Measurements from ENCODE around the gene KLK4.

KLK4 gene

DNA sequence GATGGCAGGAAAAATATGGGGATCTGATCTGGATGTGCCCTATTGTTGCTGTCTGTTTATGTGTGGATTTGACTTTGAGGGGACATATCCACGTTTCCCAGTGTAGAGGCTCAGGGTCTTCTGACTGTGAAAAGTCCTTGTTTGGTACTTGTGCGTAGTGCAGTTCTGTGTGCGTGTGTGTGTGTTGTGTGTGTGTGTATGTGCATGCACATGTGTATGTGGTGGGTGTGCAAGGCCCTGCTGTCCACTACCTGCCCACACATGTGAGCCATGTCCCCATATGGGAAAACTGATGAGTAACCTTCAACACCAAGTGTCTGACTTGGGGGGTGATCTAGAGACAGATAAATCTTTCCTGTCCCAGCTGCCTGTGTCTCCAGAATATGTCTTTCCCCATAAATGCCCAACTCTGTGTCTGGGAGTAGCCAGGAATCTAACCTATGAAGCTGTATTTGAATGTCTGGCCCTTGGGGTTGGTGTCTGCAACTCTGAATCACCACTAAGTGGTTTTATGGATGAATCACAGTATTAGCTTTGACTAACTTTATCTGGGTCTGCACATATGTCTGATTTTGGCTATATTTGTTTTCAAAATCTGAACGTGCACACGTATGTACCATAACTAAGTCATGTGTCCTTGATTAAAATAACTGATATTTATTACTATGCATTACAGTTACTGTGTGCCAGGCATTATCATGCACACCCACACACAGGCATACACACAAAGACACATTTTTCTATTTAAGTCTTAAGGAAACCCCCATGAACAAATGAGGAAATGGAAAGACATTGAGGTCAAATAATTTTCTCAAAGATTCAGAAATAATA is 20.6 kb downstream of the KLK4 start:
- FAIRE-seq: peak; percentile 87
- DNase-seq (ENCODE audit: insufficient read length, low spot score): no peak
- TF ChIP-seq POU2F2 (IDR thresholded peaks at IDR 0.05; ENCODE audit: low read depth, low read length): no peak
- peak; percentile 89 for TF ChIP-seq SPI1 (IDR thresholded peaks at IDR 0.05; ENCODE audit: low read depth, low read length)

DNA sequence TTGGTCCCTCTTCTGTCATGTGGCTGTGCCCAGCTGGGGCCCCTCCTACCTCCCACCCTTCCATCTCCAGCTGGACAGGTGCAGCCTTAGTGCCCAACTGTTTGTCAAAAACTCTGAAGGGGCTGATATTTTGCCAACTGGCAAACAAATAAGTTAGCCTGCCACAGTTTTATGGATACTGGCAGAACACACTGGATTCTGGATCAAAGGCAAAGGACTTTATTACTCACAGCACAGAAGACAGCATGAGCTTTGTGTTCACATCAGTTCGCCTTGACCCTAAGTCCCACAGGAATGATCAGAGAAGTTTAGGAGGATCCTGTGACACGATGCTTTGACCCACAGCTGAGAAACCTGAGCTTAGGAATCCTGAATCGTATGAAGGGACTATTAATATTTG is 21.6 kb downstream of the KLK4 start:
- FAIRE-seq (no peak), DNase-seq (ENCODE audit: insufficient read length, low spot score) (no peak)
- no peak for TF ChIP-seq POLR2AphosphoS5 (IDR thresholded peaks at IDR 0.05; ENCODE audit: low read depth, low read length)
- TF ChIP-seq POU2F2 (IDR thresholded peaks at IDR 0.05; ENCODE audit: low read depth, low read length): no peak
- no peak for TF ChIP-seq POLR2A (IDR thresholded peaks at IDR 0.05; ENCODE audit: low read depth, low read length)
- no peak for TF ChIP-seq TAF1 (IDR thresholded peaks at IDR 0.05; ENCODE audit: low read depth, low read length)
- TF ChIP-seq PAX5 (IDR thresholded peaks at IDR 0.05; ENCODE audit: insufficient read depth, low read length, severe bottlenecking): no peak
- no peak for TF ChIP-seq SPI1 (IDR thresholded peaks at IDR 0.05; ENCODE audit: low read depth, low read length)

DNA sequence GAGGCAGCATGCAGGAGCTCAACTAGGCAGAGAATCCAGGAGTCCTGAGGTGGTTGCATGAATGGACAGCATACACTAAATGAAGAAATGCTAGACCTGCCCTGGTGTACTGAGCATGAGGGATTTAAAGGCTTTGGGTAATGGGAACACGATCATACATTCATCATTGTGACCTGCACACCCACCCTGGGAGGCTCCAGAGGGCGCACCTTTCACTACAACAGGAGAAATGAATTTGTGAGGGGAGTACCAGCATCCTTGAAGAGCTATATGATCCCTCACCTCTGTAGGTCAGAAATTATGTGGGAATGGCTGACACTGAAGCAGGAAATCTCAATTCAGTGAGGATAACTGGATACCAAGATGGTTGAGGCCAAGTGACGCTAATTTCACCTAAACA is 29.0 kb downstream of the KLK4 start:
- DNase-seq (ENCODE audit: insufficient read length, low spot score) (no peak), FAIRE-seq (no peak)
- TF ChIP-seq POLR2AphosphoS5 (IDR thresholded peaks at IDR 0.05; ENCODE audit: low read depth, low read length) (no peak), TAF1 (IDR thresholded peaks at IDR 0.05; ENCODE audit: low read depth, low read length) (no peak), PAX5 (IDR thresholded peaks at IDR 0.05; ENCODE audit: insufficient read depth, low read length, severe bottlenecking) (no peak), SPI1 (IDR thresholded peaks at IDR 0.05; ENCODE audit: low read depth, low read length) (no peak), POU2F2 (IDR thresholded peaks at IDR 0.05; ENCODE audit: low read depth, low read length) (no peak), POLR2A (IDR thresholded peaks at IDR 0.05; ENCODE audit: low read depth, low read length) (no peak)

DNA sequence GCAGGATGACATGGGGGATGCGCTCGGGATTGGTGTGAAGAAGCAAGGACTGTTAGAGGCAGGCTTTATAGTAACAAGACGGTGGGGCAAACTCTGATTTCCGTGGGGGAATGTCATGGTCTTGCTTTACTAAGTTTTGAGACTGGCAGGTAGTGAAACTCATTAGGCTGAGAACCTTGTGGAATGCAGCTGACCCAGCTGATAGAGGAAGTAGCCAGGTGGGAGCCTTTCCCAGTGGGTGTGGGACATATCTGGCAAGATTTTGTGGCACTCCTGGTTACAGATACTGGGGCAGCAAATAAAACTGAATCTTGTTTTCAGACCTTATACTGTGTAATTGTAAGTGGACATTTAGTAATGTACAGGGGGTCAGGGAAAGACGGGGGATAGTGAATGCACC is 31.0 kb downstream of the KLK4 start:
- no peak for DNase-seq (ENCODE audit: insufficient read length, low spot score)
- TF ChIP-seq PAX5 (IDR thresholded peaks at IDR 0.05; ENCODE audit: insufficient read depth, low read length, severe bottlenecking) (no peak), POLR2A (IDR thresholded peaks at IDR 0.05; ENCODE audit: low read depth, low read length) (no peak), POLR2AphosphoS5 (IDR thresholded peaks at IDR 0.05; ENCODE audit: low read depth, low read length) (no peak), POU2F2 (IDR thresholded peaks at IDR 0.05; ENCODE audit: low read depth, low read length) (no peak), TAF1 (IDR thresholded peaks at IDR 0.05; ENCODE audit: low read depth, low read length) (no peak), SPI1 (IDR thresholded peaks at IDR 0.05; ENCODE audit: low read depth, low read length) (no peak)
- no peak for FAIRE-seq

DNA sequence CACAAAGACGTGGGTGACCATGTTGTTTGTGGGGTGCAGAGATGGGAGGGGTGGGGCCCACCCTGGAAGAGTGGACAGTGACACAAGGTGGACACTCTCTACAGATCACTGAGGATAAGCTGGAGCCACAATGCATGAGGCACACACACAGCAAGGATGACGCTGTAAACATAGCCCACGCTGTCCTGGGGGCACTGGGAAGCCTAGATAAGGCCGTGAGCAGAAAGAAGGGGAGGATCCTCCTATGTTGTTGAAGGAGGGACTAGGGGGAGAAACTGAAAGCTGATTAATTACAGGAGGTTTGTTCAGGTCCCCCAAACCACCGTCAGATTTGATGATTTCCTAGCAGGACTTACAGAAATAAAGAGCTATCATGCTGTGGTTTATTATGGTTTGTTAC is 32.3 kb downstream of the KLK4 start:
- no peak for FAIRE-seq
- DNase-seq (ENCODE audit: insufficient read length, low spot score): no peak
- TF ChIP-seq POLR2A (IDR thresholded peaks at IDR 0.05; ENCODE audit: low read depth, low read length) (no peak), PAX5 (IDR thresholded peaks at IDR 0.05; ENCODE audit: insufficient read depth, low read length, severe bottlenecking) (no peak)

DNA sequence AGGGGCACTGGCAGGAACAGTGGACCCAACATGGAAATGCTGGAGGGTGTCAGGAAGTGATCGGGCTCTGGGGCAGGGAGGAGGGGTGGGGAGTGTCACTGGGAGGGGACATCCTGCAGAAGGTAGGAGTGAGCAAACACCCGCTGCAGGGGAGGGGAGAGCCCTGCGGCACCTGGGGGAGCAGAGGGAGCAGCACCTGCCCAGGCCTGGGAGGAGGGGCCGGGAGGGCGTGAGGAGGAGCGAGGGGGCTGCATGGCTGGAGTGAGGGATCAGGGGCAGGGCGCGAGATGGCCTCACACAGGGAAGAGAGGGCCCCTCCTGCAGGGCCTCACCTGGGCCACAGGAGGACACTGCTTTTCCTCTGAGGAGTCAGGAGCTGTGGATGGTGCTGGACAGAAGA is 33.9 kb downstream of the KLK4 start:
- TF ChIP-seq PAX5 (IDR thresholded peaks at IDR 0.05; ENCODE audit: insufficient read depth, low read length, severe bottlenecking): no peak
- TF ChIP-seq TAF1 (IDR thresholded peaks at IDR 0.05; ENCODE audit: low read depth, low read length): no peak
- no peak for TF ChIP-seq POLR2AphosphoS5 (IDR thresholded peaks at IDR 0.05; ENCODE audit: low read depth, low read length)
- TF ChIP-seq POLR2A (IDR thresholded peaks at IDR 0.05; ENCODE audit: low read depth, low read length): no peak
- TF ChIP-seq POU2F2 (IDR thresholded peaks at IDR 0.05; ENCODE audit: low read depth, low read length): no peak
- no peak for TF ChIP-seq SPI1 (IDR thresholded peaks at IDR 0.05; ENCODE audit: low read depth, low read length)
- DNase-seq (ENCODE audit: insufficient read length, low spot score): no peak
- FAIRE-seq: no peak

DNA sequence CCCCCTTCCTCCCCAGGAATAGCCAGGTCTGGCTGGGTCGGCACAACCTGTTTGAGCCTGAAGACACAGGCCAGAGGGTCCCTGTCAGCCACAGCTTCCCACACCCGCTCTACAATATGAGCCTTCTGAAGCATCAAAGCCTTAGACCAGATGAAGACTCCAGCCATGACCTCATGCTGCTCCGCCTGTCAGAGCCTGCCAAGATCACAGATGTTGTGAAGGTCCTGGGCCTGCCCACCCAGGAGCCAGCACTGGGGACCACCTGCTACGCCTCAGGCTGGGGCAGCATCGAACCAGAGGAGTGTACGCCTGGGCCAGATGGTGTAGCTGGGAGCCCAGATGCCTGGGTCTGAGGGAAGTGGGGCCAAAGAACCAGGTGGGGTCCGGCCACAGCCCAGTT is 34.7 kb downstream of the KLK4 start:
- TF ChIP-seq POLR2AphosphoS5 (IDR thresholded peaks at IDR 0.05; ENCODE audit: low read depth, low read length) (no peak), SPI1 (IDR thresholded peaks at IDR 0.05; ENCODE audit: low read depth, low read length) (no peak), TAF1 (IDR thresholded peaks at IDR 0.05; ENCODE audit: low read depth, low read length) (no peak), PAX5 (IDR thresholded peaks at IDR 0.05; ENCODE audit: insufficient read depth, low read length, severe bottlenecking) (no peak), POLR2A (IDR thresholded peaks at IDR 0.05; ENCODE audit: low read depth, low read length) (no peak), POU2F2 (IDR thresholded peaks at IDR 0.05; ENCODE audit: low read depth, low read length) (no peak)
- FAIRE-seq: no peak
- DNase-seq (ENCODE audit: insufficient read length, low spot score): no peak

DNA sequence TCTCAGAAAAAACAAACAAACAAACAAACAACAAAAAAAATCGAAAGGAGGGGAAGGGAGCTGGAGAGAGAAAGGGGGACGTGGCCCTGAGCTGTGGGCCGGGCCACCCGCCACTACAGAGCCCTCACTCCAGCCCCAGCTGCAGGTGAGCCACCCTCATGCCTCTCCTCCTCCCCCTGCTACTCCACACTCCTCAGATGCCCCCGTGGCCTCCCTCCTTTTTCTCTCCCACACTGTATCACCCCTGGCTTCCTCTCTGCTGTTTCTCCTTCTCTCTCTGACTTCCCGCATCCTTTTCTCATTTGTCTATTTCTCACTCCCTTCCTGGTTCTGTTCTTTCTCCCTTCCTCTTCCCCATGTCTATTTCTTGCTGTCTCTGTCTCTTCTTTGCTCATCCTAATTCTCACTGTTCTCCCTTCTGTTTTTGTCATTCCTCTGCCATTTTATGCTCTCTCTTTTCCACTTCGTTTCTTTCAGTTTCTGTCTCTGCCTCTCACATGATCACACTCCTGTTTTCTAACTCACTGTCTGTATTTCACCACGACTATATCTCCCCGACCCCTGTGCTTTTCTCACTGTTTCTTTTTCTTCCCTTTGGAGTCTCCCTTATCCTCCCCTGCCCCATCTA is 35.3 kb downstream of the KLK4 start:
- TF ChIP-seq POU2F2 (IDR thresholded peaks at IDR 0.05; ENCODE audit: low read depth, low read length) (no peak), SPI1 (IDR thresholded peaks at IDR 0.05; ENCODE audit: low read depth, low read length) (peak; percentile 23; the same call in 1 of the 2 replicates)
- FAIRE-seq: peak; percentile 85
- peak; percentile 37 for DNase-seq (ENCODE audit: insufficient read length, low spot score)

DNA sequence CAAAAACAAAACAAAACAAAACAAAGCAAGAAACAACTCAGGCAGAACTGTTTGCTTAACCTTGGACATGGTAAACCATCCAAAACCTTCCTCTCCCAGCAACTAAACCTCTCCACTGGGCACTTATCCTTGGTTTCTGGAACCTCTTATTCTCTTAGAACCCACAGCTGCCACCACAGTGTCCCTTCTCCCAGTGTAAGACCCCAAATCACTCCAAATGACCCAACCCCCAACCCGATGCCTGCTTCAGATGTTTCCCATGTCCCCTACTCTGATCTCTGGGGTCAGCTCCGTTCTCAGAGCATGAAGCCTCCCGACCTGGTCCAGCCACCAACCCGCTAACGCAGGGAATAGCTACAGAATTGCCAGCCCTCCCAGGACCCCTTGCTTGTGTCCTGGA is 37.0 kb downstream of the KLK4 start:
- TF ChIP-seq POLR2AphosphoS5 (IDR thresholded peaks at IDR 0.05; ENCODE audit: low read depth, low read length) (no peak), POU2F2 (IDR thresholded peaks at IDR 0.05; ENCODE audit: low read depth, low read length) (no peak), SPI1 (IDR thresholded peaks at IDR 0.05; ENCODE audit: low read depth, low read length) (no peak), POLR2A (IDR thresholded peaks at IDR 0.05; ENCODE audit: low read depth, low read length) (no peak), PAX5 (IDR thresholded peaks at IDR 0.05; ENCODE audit: insufficient read depth, low read length, severe bottlenecking) (no peak), TAF1 (IDR thresholded peaks at IDR 0.05; ENCODE audit: low read depth, low read length) (no peak)
- DNase-seq (ENCODE audit: insufficient read length, low spot score) (no peak), FAIRE-seq (no peak)

DNA sequence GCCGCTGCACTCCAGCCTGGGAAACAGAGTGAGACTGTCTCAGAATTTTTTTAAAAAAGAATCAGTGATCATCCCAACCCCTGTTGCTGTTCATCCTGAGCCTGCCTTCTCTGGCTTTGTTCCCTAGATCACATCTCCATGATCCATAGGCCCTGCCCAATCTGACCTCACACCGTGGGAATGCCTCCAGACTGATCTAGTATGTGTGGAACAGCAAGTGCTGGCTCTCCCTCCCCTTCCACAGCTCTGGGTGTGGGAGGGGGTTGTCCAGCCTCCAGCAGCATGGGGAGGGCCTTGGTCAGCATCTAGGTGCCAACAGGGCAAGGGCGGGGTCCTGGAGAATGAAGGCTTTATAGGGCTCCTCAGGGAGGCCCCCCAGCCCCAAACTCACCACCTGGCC is 38.1 kb downstream of the KLK4 start, which contains the start of gene KLK2:
TSS of gene KLK2 (plus strand) at position 384 of the 400 bp plus-strand sequence. CDS start 35 bp downstream, outside the sequence.
- TF ChIP-seq PAX5 (IDR thresholded peaks at IDR 0.05; ENCODE audit: insufficient read depth, low read length, severe bottlenecking) (no peak), POLR2A (IDR thresholded peaks at IDR 0.05; ENCODE audit: low read depth, low read length) (no peak), TAF1 (IDR thresholded peaks at IDR 0.05; ENCODE audit: low read depth, low read length) (no peak), POLR2AphosphoS5 (IDR thresholded peaks at IDR 0.05; ENCODE audit: low read depth, low read length) (no peak), SPI1 (IDR thresholded peaks at IDR 0.05; ENCODE audit: low read depth, low read length) (no peak), POU2F2 (IDR thresholded peaks at IDR 0.05; ENCODE audit: low read depth, low read length) (no peak)
- DNase-seq (ENCODE audit: insufficient read length, low spot score) (no peak), FAIRE-seq (no peak)
